ENCODE data around the gene HDAC4. TPM values are rescaled to one million over a fixed set of nuclear protein-coding genes. Genes with fewer than 3 reads are reported as not detected.
A peak's percentile ranks its signal among the peaks of the same experiment; 100 is the strongest.

The HDAC4 gene
- total and polyA plus RNA-seq, 2 of the 4 experiments (the other 2 are of a cell fraction), result 4.1 to 7.2 TPM

- CTCF ChIA-PET, result no interaction called here
These were observed 130.9 kb downstream of the HDAC4 start for GRCh38 chr2:239269916-239270315.

More at GRCh38 chr2:239269916-239270315, 130.9 kb downstream of the HDAC4 start:
- Histone ChIP-seq H2AK9ac (replicated peaks; ENCODE audit: low read depth, low read length, poor library complexity) (no peak overlapping the region), H3K14ac (replicated peaks; ENCODE audit: low read depth, low read length) (no peak overlapping the region), H3K23ac (ENCODE audit: low read depth, low read length) (no peak overlapping the region), H2BK20ac (ENCODE audit: low read depth, low read length) (no peak overlapping the region), H3K4me1 (ENCODE audit: control insufficient read depth, insufficient read depth, low read length) (peaks cover 49% of the 10 kb centered on the region), H2BK15ac (ENCODE audit: low read depth, low read length) (no peak overlapping the region), H4K5ac (ENCODE audit: low read depth, low read length) (no peak overlapping the region), H3K9ac (ENCODE audit: low read depth, low read length) (no peak overlapping the region), H3K4ac (ENCODE audit: low read depth, low read length) (no peak overlapping the region), H3K27me3 (ENCODE audit: control insufficient read depth, insufficient read depth, low read length) (no peaks in the 10 kb centered on the region), H3K4me2 (ENCODE audit: low read depth, low read length) (no peak overlapping the region), H4K91ac (ENCODE audit: insufficient read depth, low read depth, low read length) (no peak overlapping the region), H2BK5ac (ENCODE audit: low read depth, low read length, poor library complexity, severe bottlenecking) (no peak overlapping the region), H3K9me1 (ENCODE audit: insufficient read depth, low read length) (peaks cover 25% of the 10 kb centered on the region), H3K36me3 (ENCODE audit: control insufficient read depth, insufficient read depth, low read length) (no peaks in the 10 kb centered on the region), H4K20me1 (ENCODE audit: insufficient read depth, low read length) (no peaks in the 10 kb centered on the region), H3K56ac (ENCODE audit: extremely low read depth, insufficient read depth, low read length) (no peak overlapping the region), H3K9me3 (ENCODE audit: control insufficient read depth, insufficient read depth, low read length) (no peaks in the 10 kb centered on the region), H3K4me3 (ENCODE audit: insufficient read depth, low read depth, low read length) (no peak overlapping the region), H3K79me1 (ENCODE audit: low read depth in 1 of 2, low read length in 2 of 2) (peaks cover 44 to 84% of the 10 kb centered on the region in 2 experiments), H3K18ac (ENCODE audit: low read depth, low read length) (no peak overlapping the region), H3K27ac (ENCODE audit: insufficient read depth, low read length) (no peak overlapping the region), H2BK120ac (ENCODE audit: low read depth, low read length) (no peak overlapping the region), H2AK5ac (ENCODE audit: low read depth, low read length) (0 out of 2 replicates have a peak overlapping the region, but pooled peaks have one; percentile 15), H4K8ac (ENCODE audit: low read depth in 2 of 2, low read length in 2 of 2) (no peak overlapping the region), H2AFZ (replicated peaks; ENCODE audit: low read length, poor library complexity) (no peak overlapping the region)
- BruUV-seq (replicated peaks), result no TSS peak
- dilution Hi-C loops (cut with HindIII; ENCODE audit: low sequenced_read_pairs, unreplicated experiment), result no loop called here
- TF ChIP-seq, protein P1, sequence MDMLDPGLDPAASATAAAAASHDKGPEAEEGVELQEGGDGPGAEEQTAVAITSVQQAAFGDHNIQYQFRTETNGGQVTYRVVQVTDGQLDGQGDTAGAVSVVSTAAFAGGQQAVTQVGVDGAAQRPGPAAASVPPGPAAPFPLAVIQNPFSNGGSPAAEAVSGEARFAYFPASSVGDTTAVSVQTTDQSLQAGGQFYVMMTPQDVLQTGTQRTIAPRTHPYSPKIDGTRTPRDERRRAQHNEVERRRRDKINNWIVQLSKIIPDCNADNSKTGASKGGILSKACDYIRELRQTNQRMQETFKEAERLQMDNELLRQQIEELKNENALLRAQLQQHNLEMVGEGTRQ (IDR thresholded peaks at IDR 0.05; ENCODE audit: low read depth, low read length), result no peak
- TF ChIP-seq BHLHE40 (IDR thresholded peaks at IDR 0.05; ENCODE audit: low read depth, low read length) (no peak), NFE2L2 (IDR thresholded peaks at IDR 0.05; ENCODE audit: low read depth, low read length) (no peak), CHD1 (IDR thresholded peaks at IDR 0.05; ENCODE audit: low read depth, low read length) (no peak), MXI1 (IDR thresholded peaks at IDR 0.05; ENCODE audit: borderline replicate concordance, low read depth, low read length) (no peak), MAZ (IDR thresholded peaks at IDR 0.05; ENCODE audit: borderline replicate concordance, low read depth, low read length) (no peak), RAD21 (IDR thresholded peaks at IDR 0.05; ENCODE audit: low read length) (no peak)
- DNase-seq (no peak), ATAC-seq (ENCODE audit: low read depth) (no peak)
- POLR2A ChIA-PET (ENCODE audit: unreplicated experiment), result no interaction called here
- WGBS, 2 experiments (ENCODE audit: extremely low coverage in 2 of 2, insufficient read length in 1 of 2), result 100% methylated on average over 2 of the region's 10 CpGs; no CpG with 5 or more reads in 1 of the 2 experiments
- intact Hi-C loops (cut with micrococcal nuclease), result no loop called here
- in situ Hi-C loops (cut with MboI; ENCODE audit: low sequenced_read_pairs), result loop anchor here (10.0 kb wide), 1 partner anchor 125 kb away; no protein-coding TSS in a partner anchor

Data from IMR-90 (cell line).